Aorta (tissue), 5 donors: ENCODE data around the gene SCAMP5. TPM values are rescaled to one million over a fixed set of nuclear protein-coding genes. Genes with fewer than 3 reads are reported as not detected.
A peak's percentile ranks its signal among the peaks of the same experiment; 100 is the strongest.

Experiments
- ATAC-seq: fragments of 200-7000 bp; cut with Tn5 transposase; one replicate; pipeline ENCODE4 v1.9.1; 2022; ENCODE audit warnings: moderate library complexity; ENCODE audit not compliant: low FRiP score
- DNase-seq, 2 donors: peaks; one replicate each; pipeline ENCODE4 v3.0.0-alpha.2; 2020
- H3K27ac ChIP-seq, 2 donors: one replicate each; pipeline ENCODE4 v1.5.1; 2013; ENCODE audit warnings: low read length in 2 of 2, mild to moderate bottlenecking in 2 of 2, moderate library complexity in 2 of 2, control low read depth in 1 of 2, inconsistent platforms in 1 of 2, low read depth in 1 of 2
- H3K27me3 ChIP-seq, 2 donors: one replicate each; pipeline ENCODE4 v1.6.1; 2013; ENCODE audit warnings: control low read depth in 1 of 2, low read length in 1 of 2, mild to moderate bottlenecking in 1 of 2, moderate library complexity in 1 of 2; ENCODE audit not compliant: insufficient read depth in 2 of 2, control insufficient read depth in 1 of 2
- H3K36me3 ChIP-seq, 2 donors: one replicate each; pipeline ENCODE4 v1.6.1; 2013; ENCODE audit warnings: control low read depth in 1 of 2, low read length in 1 of 2, mild to moderate bottlenecking in 1 of 2; ENCODE audit not compliant: insufficient read depth in 2 of 2, control insufficient read depth in 1 of 2
- H3K4me1 ChIP-seq, 2 donors: one replicate each; pipeline ENCODE4 v1.6.1; 2013; ENCODE audit warnings: low read length in 2 of 2, control low read depth in 1 of 2, mild to moderate bottlenecking in 1 of 2, moderate library complexity in 1 of 2; ENCODE audit not compliant: insufficient read depth in 2 of 2, control insufficient read depth in 1 of 2
- H3K4me3 ChIP-seq, 2 donors: one replicate each; pipeline ENCODE4 v1.5.1; 2013; ENCODE audit warnings: low read length in 2 of 2, control low read depth in 1 of 2, mild to moderate bottlenecking in 1 of 2
- H3K9me3 ChIP-seq: one replicate; pipeline ENCODE4 v1.6.1; 2013; ENCODE audit warnings: mild to moderate bottlenecking, low read length; ENCODE audit not compliant: control insufficient read depth
- WGBS, 2 donors: extraction: QIAGEN DNeasy Blood & Tissue Kit; methylation state at CpG; one replicate each; pipeline ENCODE4 v1.1.7; 2013; 5-methylcytosine and 5-hydroxymethylcytosine counted together
- intact Hi-C, 2 donors: fragments of 100-400 bp; cut with DNase I; formaldehyde crosslinking; loops; one replicate each; pipeline versions ENCODE4 v1.14.2 to v1.15.0; 2022
- polyA plus RNA-seq, 2 donors: library from polyadenylated mRNA; stranded (reverse); fragments of 200-250 nt; gene quantifications; one replicate each; pipeline ENCODE4 v1.2.3, GENCODE V29; 2013
- total RNA-seq, 2 donors: library from RNA; stranded (reverse); fragmentation: NEBNext Ultra II Directional; extraction: Animal tissue kit (Norgen Biotek cat#: 25700); gene quantifications; one replicate each; pipeline ENCODE4 v1.2.1, GENCODE V29; 2021
- donor health status: healthy with polysubstance abuse.
- donor health status: Bipolar disorder and iron deficiency.
- donor health status: DM: no; HTN: no; CAD: no.
- donor health status: DM: no; HTN: no; CAD: no.
- donor health status: DM: yes; HTN: yes; CAD: no.

SCAMP5 gene
- total and polyA plus RNA-seq, 4 donors = 0.64 to 9.4 (median 4.7) TPM

DNA sequence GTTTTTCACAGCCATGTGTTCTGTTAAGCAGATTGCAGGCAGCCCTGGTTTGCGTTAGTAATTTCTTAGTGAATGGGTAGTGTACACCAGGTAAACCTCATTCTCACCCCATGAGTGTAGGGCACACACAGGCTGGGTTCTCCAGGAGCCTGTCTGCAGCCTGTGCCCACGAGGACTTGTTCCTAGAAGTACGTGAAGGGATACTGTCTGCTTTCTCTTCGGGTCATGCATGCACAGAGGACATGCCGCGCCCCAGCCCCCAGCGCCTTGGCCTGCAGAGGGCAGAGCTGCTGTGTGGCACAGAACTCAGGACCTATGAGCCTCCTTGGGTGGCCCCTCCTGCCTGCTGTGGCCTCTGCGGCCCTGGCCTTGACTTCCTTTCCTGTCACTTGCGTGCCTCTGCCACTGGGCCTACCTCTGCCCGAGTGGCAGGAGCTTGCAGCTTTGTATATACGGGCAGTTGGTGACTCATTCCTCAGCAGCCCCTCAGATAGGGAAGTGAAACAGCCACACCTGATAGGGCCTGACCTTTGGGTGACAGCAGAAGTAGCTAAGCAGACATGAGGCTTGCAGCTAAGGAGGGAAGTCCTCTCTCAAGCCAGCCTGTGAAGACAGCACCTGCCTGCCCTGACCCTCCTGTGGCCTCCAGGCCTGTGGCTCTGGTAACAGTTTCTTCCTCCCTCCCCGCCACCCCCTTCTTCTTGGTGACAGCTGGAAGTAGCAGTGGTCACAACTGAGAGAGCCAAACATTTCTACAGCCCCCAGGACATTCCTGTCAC lies 47.6 kb downstream of the SCAMP5 start:
- Histone ChIP-seq H3K9me3 (no peaks in the 10 kb centered on the region), H3K27ac (peak overlapping the region; percentile 20 to 42), H3K4me1 (no peaks in the 10 kb centered on the region), H3K4me3 (no peak overlapping the region), H3K27me3 (no peaks in the 10 kb centered on the region), H3K36me3 (no peaks in the 10 kb centered on the region)
- 31 to 33% methylated on average over 11 to 12 of the region's 12 CpGs for WGBS, 2 donors
- ATAC-seq (peak; percentile 78), DNase-seq (peak; percentile 90 to 91)
- intact Hi-C loops = loop anchor here (1.0 to 2.0 kb wide), 3 partner anchors 13 to 162 kb away; no protein-coding TSS in a partner anchor

DNA sequence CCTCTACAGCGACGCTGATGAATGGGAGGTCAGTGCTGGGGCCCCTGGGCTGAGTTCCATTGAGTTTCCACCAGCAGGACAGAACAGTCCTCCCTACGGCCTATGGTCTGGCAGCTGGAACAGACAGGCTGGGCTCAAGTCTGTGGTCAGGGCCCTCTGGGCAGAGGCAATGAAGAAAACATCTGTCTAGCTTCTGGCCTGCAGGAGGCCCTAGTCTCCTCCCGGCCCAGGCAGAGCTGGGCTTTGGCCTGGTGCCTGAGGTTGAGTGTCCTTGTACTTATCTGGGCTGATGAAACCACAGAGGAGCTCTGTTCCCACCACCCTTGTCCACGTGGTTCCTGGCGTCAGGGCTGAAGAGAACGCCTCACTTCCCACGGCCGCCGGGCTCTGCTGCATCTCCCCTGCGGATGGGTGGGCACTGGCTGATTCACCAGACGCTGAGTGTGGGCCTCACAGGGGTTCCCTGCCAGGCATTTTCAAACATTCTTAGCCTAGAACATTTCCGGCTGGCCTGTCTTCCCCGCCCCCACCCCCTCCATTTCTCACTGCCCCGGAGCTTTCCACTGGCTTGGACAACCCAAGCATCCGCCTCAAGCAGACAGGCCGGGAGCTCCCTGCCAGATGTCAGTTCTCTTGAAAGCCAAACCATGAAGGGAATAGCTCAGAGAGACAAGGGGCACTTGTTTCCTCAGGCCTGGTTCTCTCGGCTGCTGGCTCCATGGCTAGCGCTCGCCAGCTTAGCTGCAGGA lies 48.3 kb downstream of the SCAMP5 start:
- intact Hi-C loops = loop anchor here (1.0 to 2.0 kb wide), 3 partner anchors 13 to 161 kb away; no protein-coding TSS in a partner anchor
- Histone ChIP-seq H3K4me1 (no peaks in the 10 kb centered on the region), H3K36me3 (no peaks in the 10 kb centered on the region), H3K4me3 (no peak overlapping the region), H3K9me3 (no peaks in the 10 kb centered on the region), H3K27ac (peak overlapping the region; percentile 20 to 42), H3K27me3 (no peaks in the 10 kb centered on the region)
- ATAC-seq (peak; percentile 93), DNase-seq (peak; percentile 97 to 98)
- WGBS, 2 donors = 7% methylated on average over 20 of the region's 20 CpGs

DNA sequence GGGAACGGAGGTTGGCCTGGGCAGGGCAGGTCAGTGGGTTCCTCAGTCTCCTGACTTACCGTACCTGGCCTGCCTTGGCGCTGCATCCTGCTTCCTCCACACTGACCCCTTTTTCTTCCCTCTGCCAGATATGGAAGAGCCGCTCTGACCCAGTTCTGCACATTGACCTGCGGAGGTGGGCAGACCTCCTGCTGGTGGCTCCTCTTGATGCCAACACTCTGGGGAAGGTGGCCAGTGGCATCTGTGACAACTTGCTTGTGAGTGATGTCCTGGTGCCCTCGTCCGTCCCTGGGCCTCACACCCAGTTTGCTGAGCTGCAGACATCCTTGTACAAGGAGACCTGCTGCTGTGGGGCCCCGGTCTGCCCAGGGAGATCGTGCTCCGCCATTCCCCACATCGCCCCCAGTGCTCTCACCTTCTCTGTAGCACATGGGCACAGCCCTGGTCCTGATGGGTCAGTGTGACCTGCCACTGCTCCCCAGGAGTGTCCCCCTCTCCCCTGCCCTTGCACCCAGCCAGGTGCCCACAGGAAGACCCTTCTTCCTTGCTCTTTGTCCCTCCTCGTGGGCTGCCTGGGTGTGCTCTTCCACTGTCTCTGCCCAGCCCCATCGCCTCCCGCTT lies 49.0 kb downstream of the SCAMP5 start:
- ATAC-seq = no peak
- intact Hi-C loops = no loop called here
- Histone ChIP-seq H3K27me3 (no peaks in the 10 kb centered on the region), H3K4me3 (no peak overlapping the region), H3K36me3 (no peaks in the 10 kb centered on the region), H3K4me1 (no peaks in the 10 kb centered on the region), H3K9me3 (no peaks in the 10 kb centered on the region), H3K27ac (peak overlapping the region in 1 of 2 donors; percentile 15)
- WGBS, 2 donors = 82% methylated on average over 14 of the region's 14 CpGs
- no peak for DNase-seq

DNA sequence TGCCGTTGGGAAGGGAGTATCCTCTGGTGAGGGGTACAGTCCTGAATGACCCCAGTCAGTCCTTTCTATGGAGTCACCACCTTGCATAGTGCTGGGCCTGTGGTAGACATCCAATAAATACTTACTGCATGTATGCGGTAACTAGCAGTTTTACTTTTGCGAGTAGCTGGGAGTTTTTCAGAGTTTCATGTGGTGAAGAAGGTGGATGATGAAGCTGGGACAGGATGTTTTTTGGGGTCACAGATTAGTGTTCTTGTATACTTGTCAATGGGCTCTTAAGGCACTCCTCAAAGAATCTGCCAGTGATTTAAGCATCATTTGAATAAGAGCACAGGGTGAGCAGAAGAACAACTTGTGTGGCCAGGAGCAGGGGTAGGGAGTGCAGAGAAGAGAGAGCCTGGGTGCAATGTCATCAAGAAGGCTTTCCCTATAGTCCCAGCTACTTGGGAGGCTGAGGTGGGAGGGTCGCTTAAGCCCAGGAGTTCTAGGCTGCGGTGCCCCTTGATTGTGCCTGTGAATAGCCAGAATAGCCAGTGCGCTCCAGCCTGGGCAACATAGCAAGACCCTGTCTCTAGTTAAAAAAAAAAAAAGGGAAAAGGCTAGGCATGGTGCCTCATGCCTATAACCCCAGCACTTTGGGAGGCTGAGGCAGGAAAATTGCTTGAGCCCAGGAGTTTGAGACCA lies 50.1 kb downstream of the SCAMP5 start:
- Histone ChIP-seq H3K27ac (no peak overlapping the region), H3K36me3 (no peaks in the 10 kb centered on the region), H3K4me1 (no peaks in the 10 kb centered on the region), H3K27me3 (no peaks in the 10 kb centered on the region), H3K4me3 (no peak overlapping the region), H3K9me3 (no peaks in the 10 kb centered on the region)
- ATAC-seq (no peak), DNase-seq (no peak)
- 95 to 96% methylated on average over 6 of the region's 6 CpGs for WGBS, 2 donors
- intact Hi-C loops = no loop called here

DNA sequence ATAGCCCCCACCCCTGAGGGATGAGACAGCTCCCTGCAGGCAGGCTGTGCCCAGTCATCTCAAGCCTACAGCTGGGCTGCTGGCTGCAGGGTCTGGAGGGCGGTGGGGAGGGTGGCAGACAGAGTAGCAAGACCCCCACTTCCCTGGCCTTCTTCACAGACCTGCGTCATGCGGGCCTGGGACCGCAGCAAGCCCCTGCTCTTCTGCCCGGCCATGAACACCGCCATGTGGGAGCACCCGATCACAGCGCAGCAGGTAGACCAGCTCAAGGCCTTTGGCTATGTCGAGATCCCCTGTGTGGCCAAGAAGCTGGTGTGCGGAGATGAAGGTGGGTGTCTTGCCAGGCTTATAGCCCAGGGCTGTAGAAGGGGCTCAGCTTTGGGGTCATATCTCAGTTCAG lies 53.0 kb downstream of the SCAMP5 start:
- Histone ChIP-seq H3K27ac (no peak overlapping the region), H3K27me3 (no peaks in the 10 kb centered on the region), H3K36me3 (no peaks in the 10 kb centered on the region), H3K9me3 (no peaks in the 10 kb centered on the region), H3K4me1 (no peaks in the 10 kb centered on the region), H3K4me3 (no peak overlapping the region)
- intact Hi-C loops = no loop called here
- ATAC-seq (no peak), DNase-seq (no peak)
- 97 to 98% methylated on average over 10 of the region's 10 CpGs for WGBS, 2 donors

DNA sequence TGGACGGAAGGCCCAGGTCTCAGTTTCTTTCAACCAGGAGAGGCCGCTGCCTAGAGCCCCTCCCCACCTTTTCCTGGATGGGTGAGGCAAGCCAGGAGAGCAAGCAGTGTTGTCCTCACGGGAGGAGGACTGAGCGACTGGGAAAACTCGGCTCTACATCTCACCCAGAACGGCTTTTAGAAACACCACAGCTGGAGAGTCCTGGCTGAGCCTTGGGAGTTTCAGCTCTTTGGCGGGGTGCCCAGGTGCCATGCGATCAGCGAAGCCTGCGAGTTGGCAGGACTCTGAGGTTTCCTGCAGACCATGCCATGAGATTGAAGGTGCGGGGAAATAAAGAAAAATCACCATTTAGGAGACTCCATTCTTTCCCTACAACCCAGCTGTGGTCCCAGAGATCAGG lies 54.0 kb downstream of the SCAMP5 start:
- peak overlapping the region in 1 of 2 donors; percentile 6 for H3K27ac ChIP-seq
- H3K4me3 ChIP-seq = no peak overlapping the region
- no peaks in the 10 kb centered on the region for H3K36me3 ChIP-seq
- intact Hi-C loops = no loop called here
- DNase-seq = peak; percentile 87 to 94
- no peak for ATAC-seq
- 7 to 12% methylated on average over 11 of the region's 11 CpGs for WGBS, 2 donors
- H3K4me1 ChIP-seq = no peaks in the 10 kb centered on the region
- no peaks in the 10 kb centered on the region for H3K9me3 ChIP-seq
- H3K27me3 ChIP-seq = no peaks in the 10 kb centered on the region

DNA sequence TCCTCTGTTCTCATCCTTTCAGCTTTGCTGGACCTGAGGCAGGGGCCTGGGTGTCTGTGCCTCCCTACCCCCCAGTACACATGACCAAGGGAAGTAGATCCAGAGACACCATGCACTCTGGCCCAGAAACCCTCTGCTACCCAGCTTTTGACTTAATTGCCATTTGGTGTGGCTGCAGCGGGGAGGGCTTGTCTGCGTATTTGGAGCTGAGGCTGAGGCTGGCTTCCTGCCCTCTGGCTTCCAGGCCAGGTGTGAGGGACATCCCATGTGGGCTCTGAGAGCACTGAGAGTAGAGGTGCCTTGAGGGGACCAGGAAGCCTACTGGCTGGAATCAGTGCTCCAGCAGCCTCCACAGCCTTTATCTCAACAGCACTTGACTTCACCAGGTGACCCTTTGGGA lies 54.9 kb downstream of the SCAMP5 start:
- ATAC-seq (no peak), DNase-seq (no peak)
- Histone ChIP-seq H3K27me3 (no peaks in the 10 kb centered on the region), H3K4me1 (no peaks in the 10 kb centered on the region), H3K9me3 (no peaks in the 10 kb centered on the region), H3K4me3 (no peak overlapping the region), H3K36me3 (no peaks in the 10 kb centered on the region), H3K27ac (no peak overlapping the region)
- intact Hi-C loops = no loop called here
- 91 to 98% methylated on average over 2 of the region's 2 CpGs for WGBS, 2 donors

DNA sequence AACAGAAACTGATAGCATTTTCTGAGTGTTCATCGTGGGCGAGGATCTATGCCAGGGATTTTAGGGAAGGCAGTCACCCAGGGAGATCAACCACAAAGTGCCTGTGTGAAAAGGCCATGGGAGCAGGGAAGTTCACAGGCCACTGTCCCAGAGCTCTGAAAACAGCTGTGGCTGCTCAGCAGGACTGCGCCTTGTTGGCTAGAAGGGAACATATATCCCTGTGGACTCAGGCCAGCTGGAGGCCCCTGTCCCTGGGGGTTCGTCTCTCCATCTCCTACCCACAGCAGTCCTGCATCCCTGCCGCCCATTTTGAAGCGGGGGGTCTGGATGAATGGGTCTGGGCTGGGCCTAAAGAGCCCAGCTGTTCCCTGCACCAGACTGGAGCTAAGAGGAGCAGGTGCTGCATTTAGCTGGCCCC lies 55.8 kb downstream of the SCAMP5 start:
- intact Hi-C loops = no loop called here
- DNase-seq (peak in 1 of 2 donors; percentile 33), ATAC-seq (no peak)
- no peaks in the 10 kb centered on the region for H3K27me3 ChIP-seq
- H3K9me3 ChIP-seq = no peaks in the 10 kb centered on the region
- no peak overlapping the region for H3K27ac ChIP-seq
- WGBS, 2 donors = 83 to 86% methylated on average over 6 of the region's 6 CpGs
- no peak overlapping the region for H3K4me3 ChIP-seq
- H3K36me3 ChIP-seq = no peaks in the 10 kb centered on the region
- H3K4me1 ChIP-seq = no peaks in the 10 kb centered on the region
